ENCODE results near the gene GALNTL6. TPM values are rescaled to one million over a fixed set of nuclear protein-coding genes. Genes with fewer than 3 reads are reported as not detected.

GALNTL6 gene
- total and polyA plus RNA-seq, 2 donors (not counting 1 experiment from before 2014, with no cell fraction given): 0.99 to 1.1 TPM

DNA sequence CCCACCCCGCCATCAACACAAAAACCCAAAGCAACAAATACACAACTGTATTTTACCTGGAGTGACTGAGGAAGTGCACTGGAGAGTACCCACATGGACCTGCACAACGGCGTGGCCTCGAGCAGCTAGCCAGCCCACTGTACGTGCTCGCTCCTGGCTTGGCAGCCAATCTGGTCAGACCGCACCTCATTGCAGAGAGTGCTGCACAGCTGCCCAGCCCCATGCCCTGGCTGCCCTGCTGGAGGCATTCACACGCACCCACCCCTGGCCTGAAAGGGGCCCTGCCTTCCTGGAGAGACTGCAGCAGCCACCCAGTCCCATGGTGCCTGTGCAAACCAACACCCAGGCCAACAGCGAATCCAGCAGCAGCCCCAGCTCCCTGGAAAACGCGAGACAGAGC lies 116.3 kb downstream of the GALNTL6 start:
- Mint-ChIP-seq H3K4me3 (no peak overlapping the region), H3K27me3 (no peaks in the 10 kb centered on the region), H3K4me1 (no peaks in the 10 kb centered on the region), H3K27ac (no peak overlapping the region), H3K9me3 (ENCODE audit: insufficient read depth) (peaks cover 3% of the 10 kb centered on the region)
- DNase-seq: no peak
- intact Hi-C loops (cut with micrococcal nuclease): no loop called here
- H3K27ac ChIP-seq (ENCODE audit: low read length in 2 of 2): no peak overlapping the region
- H3K36me3 ChIP-seq (replicated peaks in 1 of 2; ENCODE audit: control extremely low read depth in 1 of 2, control insufficient read depth in 1 of 2, extremely low read depth in 1 of 2, insufficient read depth in 2 of 2, low read length in 1 of 2): no peaks in the 10 kb centered on the region
- no peak overlapping the region for H3K9ac ChIP-seq (ENCODE audit: low read length)
- peaks cover 0 to 3% (median 0%) of the 10 kb centered on the region in 3 donors for H3K9me3 ChIP-seq (ENCODE audit: control extremely low read depth in 1 of 3, control insufficient read depth in 2 of 3, insufficient read depth in 1 of 3, low read length in 2 of 3)
- no peaks in the 10 kb centered on the region for H3K79me2 ChIP-seq (ENCODE audit: control insufficient read depth, insufficient read depth, low read length)
- no peak overlapping the region for H2AFZ ChIP-seq (ENCODE audit: insufficient read depth, low read depth, low read length, poor library complexity, severe bottlenecking)
- H4K20me1 ChIP-seq (ENCODE audit: control insufficient read depth, insufficient read depth, low read length, poor library complexity, severe bottlenecking): no peaks in the 10 kb centered on the region
- POLR2A ChIA-PET: no interaction called here
- no peaks in the 10 kb centered on the region for H3K4me1 ChIP-seq (ENCODE audit: control insufficient read depth in 2 of 2, insufficient read depth in 2 of 2, low read length in 2 of 2)
- ATAC-seq (ENCODE audit: low read depth): no peak
- no peaks in the 10 kb centered on the region for H3K27me3 ChIP-seq (replicated peaks in 1 of 4; ENCODE audit: control extremely low read depth in 1 of 4, control insufficient read depth in 3 of 4, insufficient read depth in 4 of 4, low read length in 3 of 4)
- H3K4me2 ChIP-seq (replicated peaks; ENCODE audit: low read depth, low read length, poor library complexity, severe bottlenecking): no peak overlapping the region
- WGBS (ENCODE audit: insufficient coverage): 93% methylated on average over 11 of the region's 11 CpGs
- CTCF ChIA-PET: no interaction called here
- H3K4me3 ChIP-seq (ENCODE audit: control extremely low read depth in 1 of 5, extremely low read depth in 1 of 5, insufficient read depth in 1 of 5, low read depth in 2 of 5, low read length in 4 of 5): no peak overlapping the region
- no peak for TF ChIP-seq EZH2 (IDR thresholded peaks at IDR 0.05; ENCODE audit: borderline replicate concordance, insufficient read depth, low read depth, low read length, poor library complexity, severe bottlenecking)
- TF ChIP-seq CTCF (IDR thresholded peaks at IDR 0.05): no peak

- intact Hi-C loops (cut with micrococcal nuclease): no loop called here
- Histone ChIP-seq H3K4me2 (replicated peaks; ENCODE audit: low read depth, low read length, poor library complexity, severe bottlenecking) (no peak overlapping the region), H3K9ac (ENCODE audit: low read length) (no peak overlapping the region), H3K9me3 (ENCODE audit: control extremely low read depth in 1 of 3, control insufficient read depth in 2 of 3, insufficient read depth in 1 of 3, low read length in 2 of 3) (peaks cover 0 to 3% (median 0%) of the 10 kb centered on the region in 3 donors), H3K27ac (ENCODE audit: low read length in 2 of 2) (no peak overlapping the region), H2AFZ (ENCODE audit: insufficient read depth, low read depth, low read length, poor library complexity, severe bottlenecking) (no peak overlapping the region), H3K27me3 (replicated peaks in 1 of 4; ENCODE audit: control extremely low read depth in 1 of 4, control insufficient read depth in 3 of 4, insufficient read depth in 4 of 4, low read length in 3 of 4) (no peaks in the 10 kb centered on the region), H3K36me3 (replicated peaks in 1 of 2; ENCODE audit: control extremely low read depth in 1 of 2, control insufficient read depth in 1 of 2, extremely low read depth in 1 of 2, insufficient read depth in 2 of 2, low read length in 1 of 2) (no peaks in the 10 kb centered on the region), H3K4me3 (ENCODE audit: control extremely low read depth in 1 of 5, extremely low read depth in 1 of 5, insufficient read depth in 1 of 5, low read depth in 2 of 5, low read length in 4 of 5) (no peak overlapping the region), H3K4me1 (ENCODE audit: control insufficient read depth in 2 of 2, insufficient read depth in 2 of 2, low read length in 2 of 2) (no peaks in the 10 kb centered on the region), H3K79me2 (ENCODE audit: control insufficient read depth, insufficient read depth, low read length) (no peaks in the 10 kb centered on the region), H4K20me1 (ENCODE audit: control insufficient read depth, insufficient read depth, low read length, poor library complexity, severe bottlenecking) (no peaks in the 10 kb centered on the region)
- ATAC-seq (ENCODE audit: low read depth): no peak
- H3K9me3 Mint-ChIP-seq (ENCODE audit: insufficient read depth): peaks cover 3% of the 10 kb centered on the region
- 93% methylated on average over 8 of the region's 8 CpGs for WGBS (ENCODE audit: insufficient coverage)
- H3K27ac Mint-ChIP-seq: no peak overlapping the region
- no peak for TF ChIP-seq CTCF (IDR thresholded peaks at IDR 0.05)
- CTCF ChIA-PET: no interaction called here
- DNase-seq: no peak
- H3K27me3 Mint-ChIP-seq: no peaks in the 10 kb centered on the region
- no peak overlapping the region for H3K4me3 Mint-ChIP-seq
- POLR2A ChIA-PET: no interaction called here
- H3K4me1 Mint-ChIP-seq: no peaks in the 10 kb centered on the region
Observed at GRCh38 chr4:171929907-171930306, 116.7 kb downstream of the GALNTL6 start.
